ENCODE measurements around the gene PEAR1.

PEAR1 gene, protein sequence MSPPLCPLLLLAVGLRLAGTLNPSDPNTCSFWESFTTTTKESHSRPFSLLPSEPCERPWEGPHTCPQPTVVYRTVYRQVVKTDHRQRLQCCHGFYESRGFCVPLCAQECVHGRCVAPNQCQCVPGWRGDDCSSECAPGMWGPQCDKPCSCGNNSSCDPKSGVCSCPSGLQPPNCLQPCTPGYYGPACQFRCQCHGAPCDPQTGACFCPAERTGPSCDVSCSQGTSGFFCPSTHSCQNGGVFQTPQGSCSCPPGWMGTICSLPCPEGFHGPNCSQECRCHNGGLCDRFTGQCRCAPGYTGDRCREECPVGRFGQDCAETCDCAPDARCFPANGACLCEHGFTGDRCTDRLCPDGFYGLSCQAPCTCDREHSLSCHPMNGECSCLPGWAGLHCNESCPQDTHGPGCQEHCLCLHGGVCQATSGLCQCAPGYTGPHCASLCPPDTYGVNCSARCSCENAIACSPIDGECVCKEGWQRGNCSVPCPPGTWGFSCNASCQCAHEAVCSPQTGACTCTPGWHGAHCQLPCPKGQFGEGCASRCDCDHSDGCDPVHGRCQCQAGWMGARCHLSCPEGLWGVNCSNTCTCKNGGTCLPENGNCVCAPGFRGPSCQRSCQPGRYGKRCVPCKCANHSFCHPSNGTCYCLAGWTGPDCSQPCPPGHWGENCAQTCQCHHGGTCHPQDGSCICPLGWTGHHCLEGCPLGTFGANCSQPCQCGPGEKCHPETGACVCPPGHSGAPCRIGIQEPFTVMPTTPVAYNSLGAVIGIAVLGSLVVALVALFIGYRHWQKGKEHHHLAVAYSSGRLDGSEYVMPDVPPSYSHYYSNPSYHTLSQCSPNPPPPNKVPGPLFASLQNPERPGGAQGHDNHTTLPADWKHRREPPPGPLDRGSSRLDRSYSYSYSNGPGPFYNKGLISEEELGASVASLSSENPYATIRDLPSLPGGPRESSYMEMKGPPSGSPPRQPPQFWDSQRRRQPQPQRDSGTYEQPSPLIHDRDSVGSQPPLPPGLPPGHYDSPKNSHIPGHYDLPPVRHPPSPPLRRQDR

DNA sequence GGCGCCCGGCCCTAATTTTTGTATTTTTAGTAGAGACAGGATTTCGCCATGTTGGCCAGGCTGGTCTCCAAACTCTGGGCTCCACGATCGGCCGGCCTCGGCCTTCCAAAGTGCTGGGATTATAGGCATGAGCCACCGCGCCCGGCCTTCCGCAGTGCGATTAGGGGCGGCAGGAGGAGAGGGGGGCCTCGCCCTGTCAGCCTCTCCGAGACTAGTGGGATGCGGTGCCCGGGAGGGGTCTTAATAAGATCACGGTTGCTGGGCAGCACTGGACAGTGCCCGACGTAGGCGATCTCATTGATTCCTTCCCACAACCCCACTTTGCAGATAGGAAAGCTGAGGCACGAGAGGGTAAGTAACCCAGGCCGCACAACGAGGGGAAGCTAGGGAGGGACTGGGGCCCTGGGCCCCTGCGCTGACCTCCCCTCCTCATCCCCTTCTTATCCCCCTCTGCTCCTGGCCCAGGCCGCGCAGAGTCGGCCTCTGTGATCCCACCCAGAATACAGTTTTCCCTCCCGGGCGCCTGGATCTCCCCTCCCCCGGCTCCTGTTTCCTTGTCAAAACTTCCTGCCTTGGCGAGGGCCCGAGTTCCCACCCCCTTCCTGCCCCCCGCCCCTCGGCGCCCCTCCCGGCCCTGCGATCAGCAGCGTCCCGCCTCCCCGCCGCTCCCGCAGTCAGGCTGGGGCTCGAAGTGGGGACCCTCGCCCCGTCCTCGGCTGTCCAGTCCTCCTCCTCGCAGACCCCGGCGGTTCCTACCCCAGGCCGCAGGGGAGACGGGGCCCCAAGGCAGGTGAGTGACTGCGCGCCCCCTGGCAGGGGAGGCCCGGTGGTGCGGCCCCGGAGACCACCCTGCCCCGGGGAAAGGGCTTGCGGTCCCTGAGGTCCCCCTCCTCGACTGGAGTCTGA is at the start of gene PEAR1:
TSS of gene PEAR1 (plus strand) at position 671 of the 906 bp plus-strand sequence. CDS start 10,209 bp downstream, outside the sequence.
- no peak for DNase-seq (ENCODE audit: low spot score)

DNA sequence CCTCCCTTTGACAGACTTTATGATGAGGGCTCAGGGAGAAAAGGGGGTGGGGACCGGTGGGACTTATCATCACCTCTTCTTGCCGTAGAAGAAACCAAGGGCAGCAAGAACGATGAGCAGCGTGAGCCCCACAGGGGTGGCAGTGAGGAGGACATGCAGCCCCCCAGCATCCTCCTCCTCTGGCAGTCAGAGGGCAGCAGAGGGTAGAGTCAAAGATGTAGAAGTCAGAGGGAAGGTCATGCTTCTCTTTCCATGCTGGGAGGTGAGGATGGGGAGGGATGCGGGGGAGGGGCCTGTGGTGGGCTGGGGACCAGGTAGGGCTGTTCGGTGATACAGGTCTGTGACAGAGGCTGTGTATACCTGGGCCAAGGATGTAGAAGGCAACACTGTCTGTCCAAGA is 49.4 kb upstream of the PEAR1 start:
- DNase-seq (ENCODE audit: low spot score), result no peak

DNA sequence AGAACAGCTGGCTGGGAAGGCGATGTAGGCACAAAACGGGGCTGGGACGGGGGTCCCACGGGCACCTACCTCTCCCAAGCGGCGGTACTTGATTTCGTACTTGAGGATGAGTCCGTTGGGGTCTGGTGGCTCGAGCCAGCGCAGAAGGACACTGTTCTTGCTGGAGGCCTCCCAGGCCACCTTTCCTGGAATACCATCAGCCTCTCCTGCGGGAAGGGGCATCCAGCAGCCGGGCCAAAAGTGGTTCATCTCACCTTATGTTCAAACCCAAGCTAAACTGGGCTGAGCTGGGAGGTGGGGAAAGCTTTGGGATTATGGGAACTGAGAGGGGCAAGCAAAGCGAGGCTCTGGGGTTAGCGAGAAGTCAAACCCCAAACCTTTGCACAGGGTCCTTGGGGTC is 48.9 kb upstream of the PEAR1 start:
- DNase-seq (ENCODE audit: low spot score), result no peak

DNA sequence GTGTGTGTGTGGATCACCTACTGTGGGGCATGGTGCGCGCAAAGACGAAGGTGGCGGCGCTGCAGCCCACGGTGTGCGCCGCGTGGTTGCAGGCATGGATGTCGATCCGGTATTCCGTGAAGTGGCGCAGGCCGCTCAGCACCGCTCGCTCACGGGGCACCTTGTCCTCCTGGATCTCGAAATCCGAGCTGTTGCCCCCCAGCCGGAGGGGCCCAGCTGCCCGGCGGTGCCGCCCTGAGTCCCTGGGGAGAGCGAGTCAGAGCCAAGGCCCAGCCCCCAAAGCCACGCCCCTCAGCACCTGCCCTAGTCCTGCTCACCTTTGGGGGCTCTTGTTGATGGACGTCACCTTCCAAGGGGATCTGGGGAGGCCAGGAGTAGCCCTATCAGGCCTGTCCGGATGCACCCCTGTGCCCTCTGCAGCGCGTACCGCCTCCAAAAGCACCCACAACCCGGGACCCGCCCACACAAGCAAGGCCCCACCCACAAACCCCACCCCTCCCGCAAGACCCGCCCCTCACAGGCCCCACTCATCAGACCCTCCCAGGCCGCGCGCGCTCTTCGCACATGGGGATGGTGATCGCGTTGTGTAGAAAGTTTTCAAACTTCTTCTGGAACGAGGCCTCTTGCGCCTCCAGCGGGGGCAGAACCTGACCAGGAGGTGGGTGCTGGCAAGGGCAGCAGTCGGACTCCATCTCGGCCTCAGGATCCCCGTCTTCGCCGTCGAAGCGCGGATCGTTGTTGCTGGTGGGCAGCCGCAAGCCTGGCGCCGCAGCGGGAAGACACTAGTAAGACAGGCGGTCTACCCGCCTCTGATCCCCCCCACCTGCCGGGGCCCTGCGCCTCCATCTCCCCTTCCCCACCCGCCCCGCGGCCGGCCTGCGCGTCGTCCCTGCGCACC is 48.2 kb upstream of the PEAR1 start:
- DNase-seq (ENCODE audit: low spot score), result peak; percentile 60

DNA sequence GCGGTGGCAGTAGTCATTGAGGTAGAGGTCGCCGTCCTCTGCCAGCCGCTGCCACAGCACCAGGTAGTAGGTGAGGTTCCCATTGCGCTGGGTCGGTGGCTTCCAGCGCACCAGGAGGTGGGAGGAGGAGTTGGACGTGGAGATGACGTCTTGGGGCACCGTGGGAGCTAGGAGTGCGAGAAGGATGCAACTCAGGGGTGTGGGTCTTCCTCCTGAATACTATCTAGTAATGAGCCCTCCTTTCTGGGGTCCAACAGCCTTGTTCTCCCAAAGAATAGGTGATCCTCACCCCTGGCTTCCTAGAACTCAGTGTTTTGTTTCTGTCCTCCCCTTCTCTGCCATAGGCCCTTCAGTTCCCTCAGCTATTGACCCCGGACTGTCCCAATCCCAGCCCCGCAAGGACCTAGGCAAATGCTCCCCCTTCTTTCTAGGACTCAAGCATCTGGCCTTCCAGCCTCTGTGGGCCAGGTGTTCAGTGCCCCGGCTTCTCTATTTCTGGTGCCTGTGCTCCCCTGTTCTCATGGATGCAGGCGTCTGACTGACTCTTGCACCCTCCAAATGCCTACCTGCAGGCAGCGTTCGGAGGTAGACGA is 47.5 kb upstream of the PEAR1 start:
- DNase-seq (ENCODE audit: low spot score), result no peak

DNA sequence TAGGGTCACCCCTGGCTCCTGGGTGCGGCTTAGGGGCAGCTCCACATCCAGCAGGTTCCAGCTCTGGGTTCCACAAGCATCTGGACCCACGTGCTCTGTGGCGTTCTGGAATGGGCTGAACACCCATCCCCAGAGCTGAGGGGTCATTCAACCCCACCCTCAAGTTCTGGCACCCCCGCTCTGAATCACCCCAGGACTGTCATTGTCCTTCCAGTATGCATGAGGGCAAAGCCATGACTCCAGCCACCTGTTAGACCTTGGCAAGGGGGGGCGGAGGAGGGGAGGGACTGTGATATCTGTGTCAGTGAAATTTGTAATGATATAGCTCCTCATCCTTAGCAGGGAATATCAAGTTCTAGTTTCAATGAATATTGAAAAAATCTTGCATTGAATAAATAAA is 46.9 kb upstream of the PEAR1 start:
- DNase-seq (ENCODE audit: low spot score), result no peak

DNA sequence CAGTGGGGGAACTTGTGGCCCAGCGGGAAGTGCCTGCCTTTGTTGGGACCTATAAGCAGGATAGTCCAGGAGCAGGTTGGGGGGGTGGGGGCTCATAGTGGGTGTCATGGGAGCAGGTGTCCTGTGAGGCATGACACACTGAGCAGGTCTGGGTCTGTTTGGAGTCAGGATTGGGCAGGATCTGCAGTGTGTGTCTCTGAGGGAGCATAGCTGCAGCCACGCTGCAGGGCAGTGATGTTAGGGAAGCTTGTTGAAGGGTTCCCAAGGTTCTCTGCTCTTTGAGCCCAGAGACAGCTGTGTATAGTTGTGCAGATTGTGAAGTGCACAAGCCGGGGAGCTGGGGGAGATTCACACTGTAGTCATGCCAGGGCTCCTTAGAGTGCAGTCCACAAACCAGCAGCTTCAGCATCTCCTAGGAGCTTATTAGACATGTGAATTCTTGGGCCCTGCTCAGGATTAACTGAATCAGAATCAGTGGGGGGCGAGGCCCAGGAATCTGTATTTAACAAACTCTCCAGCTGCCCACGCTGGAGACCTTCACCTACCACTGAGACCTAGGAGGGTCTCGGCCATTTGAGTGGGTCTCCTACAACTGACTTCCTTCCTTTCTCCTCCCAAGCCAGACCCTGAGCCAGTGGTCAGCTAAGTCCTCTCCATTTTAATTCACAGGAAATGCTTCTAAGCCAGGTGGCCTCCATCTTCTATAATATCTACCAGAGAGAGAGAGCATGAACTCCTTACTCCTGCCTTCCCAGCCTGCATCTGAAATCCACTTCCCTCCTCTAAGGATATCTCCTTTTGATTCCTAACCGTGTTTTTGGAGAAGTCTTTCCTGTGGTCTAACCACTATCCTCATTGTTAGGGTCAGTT is 45.7 kb upstream of the PEAR1 start:
- no peak for DNase-seq (ENCODE audit: low spot score)

DNA sequence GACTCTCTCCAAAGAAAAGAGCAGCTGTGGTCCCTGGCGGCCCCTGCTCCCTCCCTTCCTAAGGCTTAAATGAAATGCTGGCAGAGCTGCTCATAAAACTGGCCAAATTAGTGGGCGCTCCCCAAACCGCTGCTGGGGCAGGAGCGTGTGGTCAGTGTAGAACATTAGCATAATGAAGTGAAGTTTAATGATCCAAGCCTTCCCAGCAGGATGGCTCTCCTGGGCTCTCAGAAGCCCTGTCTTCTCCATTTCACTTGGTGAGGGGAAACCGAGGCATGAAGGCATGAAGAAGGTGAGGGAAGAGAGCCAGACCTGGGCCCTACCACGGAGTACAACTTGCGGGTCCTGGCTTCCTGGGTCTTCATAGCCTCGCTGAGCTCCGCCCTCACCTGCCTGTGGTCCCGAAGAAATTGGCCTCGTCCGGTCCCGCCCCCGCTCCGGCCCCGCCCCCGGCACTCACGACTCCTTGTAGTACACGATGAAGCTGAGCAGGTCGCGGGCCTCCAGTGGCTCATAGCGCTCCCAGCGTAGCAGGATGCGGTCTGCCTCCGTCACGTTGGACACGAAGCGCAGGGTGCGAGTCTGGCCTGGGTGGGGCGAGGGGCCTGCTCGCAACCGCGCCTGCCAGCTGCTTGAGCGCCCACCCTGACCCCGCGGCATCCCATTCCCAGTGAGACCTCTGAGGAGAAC is 44.9 kb upstream of the PEAR1 start:
- no peak for DNase-seq (ENCODE audit: low spot score)

DNA sequence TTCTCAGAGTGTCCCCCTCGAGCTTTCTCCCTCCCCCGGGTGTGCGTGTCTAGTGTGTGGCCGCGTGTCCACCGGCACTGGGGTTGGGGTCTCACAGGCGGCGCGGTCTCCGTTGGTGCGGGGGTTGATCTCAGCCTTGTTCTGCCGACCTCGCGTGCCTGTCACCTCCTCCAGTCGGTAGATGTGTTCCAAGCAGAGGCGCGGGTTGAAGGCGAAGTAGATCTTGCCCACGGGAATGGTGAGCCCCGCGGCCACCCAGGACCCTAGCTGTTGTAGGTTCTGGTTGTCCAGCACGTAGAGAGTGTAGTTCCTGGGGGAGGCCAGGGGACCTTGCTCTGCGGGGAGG is 44.4 kb upstream of the PEAR1 start:
- DNase-seq (ENCODE audit: low spot score), result no peak

DNA sequence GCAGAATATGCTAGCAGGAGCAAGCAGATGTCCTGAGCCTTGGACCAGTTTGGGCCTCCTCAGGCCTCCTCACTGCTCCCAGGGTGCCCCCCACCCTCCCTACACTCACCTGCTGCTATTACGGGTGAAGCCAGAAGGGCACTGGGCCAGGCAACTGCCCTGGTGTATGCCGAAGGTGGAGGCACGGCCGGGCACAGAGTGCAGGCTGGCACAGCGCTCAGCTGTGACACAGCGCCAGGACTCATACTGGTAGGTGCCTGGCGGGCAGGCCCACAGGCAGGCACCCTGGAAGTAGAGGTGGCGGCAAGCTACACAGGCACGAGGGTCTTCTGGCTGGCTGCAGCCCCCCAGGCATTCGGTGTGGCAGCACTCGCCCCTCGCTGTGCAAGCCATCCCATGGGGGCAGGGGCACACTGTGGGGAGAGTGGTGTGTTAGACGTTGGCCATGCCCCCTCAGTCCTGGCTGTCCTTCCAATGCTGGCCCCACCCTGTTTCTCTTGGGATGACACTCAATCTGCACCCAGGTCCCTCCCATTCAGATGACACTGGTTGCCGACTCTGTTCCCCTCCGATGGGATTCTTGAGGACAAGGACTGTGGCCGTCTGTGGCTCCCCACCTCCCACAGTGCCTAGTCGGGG is 41.6 kb upstream of the PEAR1 start:
- no peak for DNase-seq (ENCODE audit: low spot score)

DNA sequence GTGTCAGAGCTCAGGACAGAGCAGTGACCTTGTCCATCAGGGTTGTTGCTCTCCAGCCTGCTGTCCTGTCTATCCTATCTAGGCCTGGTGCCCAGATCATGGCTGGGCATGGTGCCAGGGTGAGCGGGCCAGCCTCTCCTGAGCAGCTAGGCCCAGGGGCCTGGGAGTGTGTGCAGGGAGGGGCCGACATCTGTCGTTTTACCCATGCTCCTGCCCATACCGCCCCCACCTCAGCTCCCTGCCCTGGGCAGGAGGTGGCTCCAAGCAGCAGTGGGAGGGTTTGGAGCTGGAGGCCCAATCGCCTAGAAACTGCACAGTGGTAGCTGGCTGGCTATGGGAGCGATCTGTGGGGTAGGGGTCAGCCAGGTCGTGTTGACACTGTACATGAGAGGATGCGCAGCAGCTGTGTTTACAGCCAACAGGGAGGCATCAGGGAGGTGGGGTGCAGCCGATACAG is 41.1 kb upstream of the PEAR1 start:
- DNase-seq (ENCODE audit: low spot score), result no peak

DNA sequence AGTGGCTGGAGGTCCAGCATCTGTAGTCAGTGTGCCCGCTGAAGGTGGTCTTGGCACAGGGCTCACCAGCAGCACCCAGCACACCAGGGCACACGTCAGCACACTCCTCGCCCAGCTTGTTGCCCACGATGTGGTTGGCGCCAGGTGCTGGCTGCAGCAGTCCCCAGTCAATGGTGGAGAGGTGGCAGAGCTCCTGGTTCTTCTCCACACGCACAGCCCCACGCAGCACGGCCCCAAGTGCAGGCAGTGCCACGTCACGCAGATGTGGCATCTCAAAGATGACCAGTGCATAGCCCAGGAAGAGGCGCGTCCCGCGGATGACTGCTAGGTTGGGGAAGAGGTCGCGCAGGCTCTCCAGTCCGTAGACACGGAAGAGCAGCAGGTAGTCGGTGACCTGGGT is 39.8 kb upstream of the PEAR1 start:
- DNase-seq (ENCODE audit: low spot score), result no peak

DNA sequence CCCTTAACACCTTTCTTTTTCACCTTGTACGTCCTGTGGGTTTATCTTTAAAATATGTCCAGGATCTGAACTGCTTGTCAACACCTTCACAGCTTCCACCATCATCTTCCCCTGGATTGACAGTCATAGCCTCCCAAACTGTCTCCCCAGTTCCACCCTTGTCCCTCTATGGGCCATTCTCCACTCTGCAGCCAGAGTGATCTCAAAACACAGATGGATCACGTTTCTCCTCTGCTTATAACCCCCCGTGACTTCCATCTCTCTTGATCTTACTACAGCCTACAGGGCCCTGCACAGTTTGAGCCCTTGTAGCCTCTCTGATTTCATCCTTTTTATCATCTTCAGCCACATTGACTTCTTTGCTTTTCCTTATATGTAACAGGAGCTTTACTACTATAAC is 38.9 kb upstream of the PEAR1 start:
- no peak for DNase-seq (ENCODE audit: low spot score)

DNA sequence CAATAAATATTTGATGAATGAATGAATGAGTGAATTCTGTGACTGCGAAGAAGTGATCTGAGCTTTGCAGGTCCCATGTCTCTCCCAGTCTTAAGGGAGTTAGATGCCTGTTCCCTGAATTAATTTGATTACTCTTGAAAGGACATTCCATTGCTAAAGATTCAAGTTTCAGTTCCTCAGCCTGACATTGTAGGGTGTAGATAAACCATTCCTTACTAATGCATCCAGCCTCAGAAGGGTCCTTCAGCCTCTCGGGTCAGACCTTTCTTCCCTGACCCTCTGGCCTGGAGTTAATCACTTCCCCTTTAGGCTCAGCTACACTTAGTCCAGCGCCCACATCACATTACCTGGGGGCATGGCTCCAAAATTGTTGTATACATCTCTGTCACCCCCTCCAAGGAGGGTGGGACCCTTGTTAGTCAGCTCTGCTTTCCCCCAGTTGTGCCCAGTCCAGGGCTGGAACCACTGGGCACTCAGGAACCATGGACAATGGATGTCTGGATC is 37.2 kb upstream of the PEAR1 start:
- DNase-seq (ENCODE audit: low spot score), result no peak

DNA sequence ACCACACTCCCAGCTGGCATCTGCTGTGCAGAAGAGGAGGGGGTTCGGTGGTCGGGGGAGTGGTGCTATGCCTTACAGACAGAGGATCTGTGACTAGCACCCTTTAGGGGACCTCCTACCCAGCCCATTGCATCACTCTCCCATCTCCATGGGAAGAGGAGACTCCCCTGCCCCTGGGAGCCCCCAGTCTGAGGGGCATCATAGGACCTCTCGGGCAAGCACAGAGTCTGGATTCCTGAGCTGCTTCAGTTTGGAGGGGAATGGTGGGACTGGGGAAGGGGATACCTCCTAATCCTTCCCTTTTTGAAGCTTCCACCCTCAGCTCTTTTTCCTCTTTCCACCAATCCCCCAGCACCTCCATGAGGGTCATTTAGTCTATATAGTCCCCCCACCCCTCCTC is 36.0 kb upstream of the PEAR1 start:
- DNase-seq (ENCODE audit: low spot score), result no peak

DNA sequence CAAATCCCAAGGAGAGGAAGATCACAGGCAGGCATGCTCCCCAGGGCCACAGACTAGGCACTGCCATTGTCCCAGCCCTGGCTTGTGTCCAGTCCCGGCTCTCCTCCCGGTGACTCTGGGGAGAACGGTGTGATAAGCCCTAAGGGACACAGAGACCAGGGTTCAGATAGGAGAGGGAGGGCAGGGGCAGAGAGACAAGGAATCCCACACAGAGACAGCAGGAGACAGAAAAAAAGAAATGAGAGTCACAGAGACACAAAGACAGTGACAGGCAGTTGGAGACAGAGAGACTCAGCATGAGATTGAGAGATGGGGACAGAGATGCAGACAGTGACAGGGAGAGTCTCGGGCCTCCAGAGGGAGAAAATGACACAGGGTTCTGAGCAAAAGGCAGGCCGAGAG is 35.0 kb upstream of the PEAR1 start:
- no peak for DNase-seq (ENCODE audit: low spot score)

DNA sequence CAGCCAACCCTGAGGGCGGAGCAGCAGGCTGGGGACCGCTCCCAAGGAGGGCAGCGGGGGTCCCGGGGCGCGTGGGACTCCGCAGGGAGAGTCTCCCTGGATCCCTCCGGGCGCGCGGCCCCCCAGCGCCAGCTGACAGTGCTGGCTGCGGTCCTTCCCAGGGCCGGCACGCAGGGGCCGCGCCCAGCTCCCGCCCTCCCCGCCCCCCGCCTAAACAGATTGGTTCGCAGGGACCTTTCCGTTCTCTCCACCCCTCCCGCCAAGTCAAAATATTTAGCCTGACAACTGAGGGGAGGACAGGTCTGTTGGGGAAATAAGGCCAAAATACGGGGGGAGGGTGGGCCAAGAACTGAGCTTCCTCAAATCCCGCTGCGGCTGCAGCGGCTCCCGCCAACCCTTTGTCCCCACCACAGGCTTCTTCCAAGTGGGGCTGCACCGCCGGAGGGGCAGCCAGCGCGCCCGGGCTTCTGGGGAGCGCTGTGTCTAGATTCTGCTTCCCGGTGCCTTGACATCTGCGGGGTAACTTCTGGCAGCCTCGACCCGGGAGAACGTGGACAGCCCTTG is 34.5 kb upstream of the PEAR1 start, which contains the start of gene INSRR:
TSS of gene INSRR (minus strand) at position 159 of the 564 bp plus-strand sequence. CDS start 496 bp downstream, outside the sequence.
- DNase-seq (ENCODE audit: low spot score), result no peak
